CD4-positive, CD25-positive, alpha-beta regulatory T cell (primary cell): ENCODE measurements around the gene GOLGA6L1. TPM values are rescaled to one million over a fixed set of nuclear protein-coding genes. Genes with fewer than 3 reads are reported as not detected.
"Not testable (repeated sequence)": the region's sequence is repeated elsewhere in the genome, so short reads cannot be mapped to it uniquely, and the experiment has no call there.

Experiments
- ATAC-seq, 2 donors: fragments of 150-1000 bp; cut with Tn5 transposase; one replicate each; pipeline ENCODE4 v1.10.0; 2021; ENCODE audit warnings: low read depth in 2 of 2, moderate number of reproducible peaks in 2 of 2, moderate library complexity in 1 of 2
- DNase-seq, 3 donors: peaks; one replicate each; pipeline versions ENCODE4 v3.0.0 to v3.0.0-alpha.2; 2012 to 2022; ENCODE audit warnings: mixed read lengths in 1 of 3
- H3K27ac ChIP-seq: one replicate; pipeline ENCODE4 v1.7.0; 2013; ENCODE audit warnings: mild to moderate bottlenecking, low read length; ENCODE audit not compliant: insufficient read depth, poor library complexity, severe bottlenecking
- H3K27me3 ChIP-seq: one replicate; pipeline ENCODE4 v1.7.0; 2013; ENCODE audit warnings: low read length; ENCODE audit not compliant: control insufficient read depth, insufficient read depth
- H3K36me3 ChIP-seq: one replicate; pipeline ENCODE4 v1.7.0; 2013; ENCODE audit warnings: mild to moderate bottlenecking, low read length, moderate library complexity; ENCODE audit not compliant: control insufficient read depth, insufficient read depth
- H3K4me1 ChIP-seq: 2 replicates; pipeline ENCODE4 v1.7.0; 2013; ENCODE audit warnings: mild to moderate bottlenecking, low read length; ENCODE audit not compliant: insufficient read depth, control insufficient read depth, poor library complexity, severe bottlenecking
- H3K4me3 ChIP-seq: one replicate; pipeline ENCODE4 v1.7.0; 2013; ENCODE audit warnings: low read depth, mild to moderate bottlenecking, low read length, moderate library complexity
- H3K9me3 ChIP-seq, 2 experiments: 1 replicate in 1 of 2; 2 replicates in 1 of 2; pipeline ENCODE4 v1.7.0; 2013; ENCODE audit warnings: low read length in 2 of 2, mild to moderate bottlenecking in 1 of 2, moderate library complexity in 1 of 2; ENCODE audit not compliant: control insufficient read depth in 2 of 2
- H3K27ac Mint-ChIP-seq, 3 donors: one replicate each; pipeline ENCODE4 v1.8.0; 2020 to 2022; ENCODE audit warnings: mild to moderate bottlenecking in 3 of 3, mixed read lengths in 3 of 3, moderate library complexity in 2 of 3
- H3K27me3 Mint-ChIP-seq: one replicate; pipeline ENCODE4 v1.8.0; 2022; ENCODE audit warnings: mild to moderate bottlenecking, mixed read lengths
- H3K36me3 Mint-ChIP-seq: one replicate; pipeline ENCODE4 v1.8.0; 2020; ENCODE audit warnings: mixed read lengths
- H3K4me1 Mint-ChIP-seq, 4 donors: one replicate each; pipeline ENCODE4 v1.8.0; 2020 to 2022; ENCODE audit warnings: mixed read lengths in 4 of 4, mild to moderate bottlenecking in 1 of 4
- H3K4me3 Mint-ChIP-seq, 4 donors: one replicate each; pipeline ENCODE4 v1.8.0; 2020 to 2022; ENCODE audit warnings: mild to moderate bottlenecking in 4 of 4, mixed read lengths in 4 of 4, moderate library complexity in 3 of 4
- H3K9me3 Mint-ChIP-seq, 7 donors: one replicate each; pipeline ENCODE4 v1.8.0; 2020 to 2022; ENCODE audit warnings: mixed read lengths in 7 of 7, mild to moderate bottlenecking in 3 of 7, moderate library complexity in 2 of 7
- polyA plus RNA-seq, 4 donors: library from polyadenylated mRNA; unstranded; fragments of 300-500 nt; fragmentation: Illumina TruSeq; gene quantifications; one replicate each; pipeline ENCODE4 v1.2.3, GENCODE V29; 2021
- total RNA-seq: library from RNA; stranded (reverse); gene quantifications from one replicate; pipeline ENCODE4 v1.2.3, GENCODE V29; 2022

Gene GOLGA6L1
- total and polyA plus RNA-seq, 5 donors from 2014 or later, result not detected

GRCh38 chr15:23118208-23118607, 18.4 kb downstream of the GOLGA6L1 start:
- no peak overlapping the region for H3K27ac ChIP-seq
- H3K9me3 ChIP-seq, result no peaks in the 10 kb centered on the region
- no peak overlapping the region for H3K4me3 Mint-ChIP-seq
- H3K4me1 Mint-ChIP-seq, result no peaks in the 10 kb centered on the region
- H3K27me3 ChIP-seq, result peaks cover 2% of the 10 kb centered on the region
- no peak for DNase-seq
- H3K36me3 ChIP-seq, result no peaks in the 10 kb centered on the region
- no peaks in the 10 kb centered on the region for H3K4me1 ChIP-seq
- ATAC-seq, result no peak
- H3K36me3 Mint-ChIP-seq, result no peaks in the 10 kb centered on the region
- peaks cover 11% of the 10 kb centered on the region for H3K27me3 Mint-ChIP-seq
- H3K9me3 Mint-ChIP-seq, result peaks cover 0 to 2% (median 0%) of the 10 kb centered on the region in 7 donors
- H3K4me3 ChIP-seq, result no peak overlapping the region
- no peak overlapping the region for H3K27ac Mint-ChIP-seq

GRCh38 chr15:23095796-23096195, 40.8 kb downstream of the GOLGA6L1 start:
- Histone ChIP-seq H3K36me3 (no peaks in the 10 kb centered on the region), H3K27ac (no peak overlapping the region), H3K9me3 (no peaks in the 10 kb centered on the region), H3K27me3 (no peaks in the 10 kb centered on the region), H3K4me1 (no peaks in the 10 kb centered on the region), H3K4me3 (no peak overlapping the region)
- Mint-ChIP-seq H3K27ac (no peak overlapping the region), H3K36me3 (no peaks in the 10 kb centered on the region), H3K4me1 (no peaks in the 10 kb centered on the region), H3K27me3 (peaks cover 4% of the 10 kb centered on the region), H3K9me3 (no peaks in the 10 kb centered on the region), H3K4me3 (no peak overlapping the region)
- ATAC-seq (no peak), DNase-seq (no peak)

GRCh38 chr15:23083115-23083514, 53.5 kb downstream of the GOLGA6L1 start:
- H3K27me3 ChIP-seq, result no peaks in the 10 kb centered on the region
- H3K36me3 Mint-ChIP-seq, result no peaks in the 10 kb centered on the region
- ATAC-seq, result no peak
- no peak overlapping the region for H3K27ac Mint-ChIP-seq
- H3K4me1 Mint-ChIP-seq, result no peaks in the 10 kb centered on the region
- no peaks in the 10 kb centered on the region for H3K9me3 ChIP-seq
- no peak overlapping the region for H3K27ac ChIP-seq
- H3K9me3 Mint-ChIP-seq, result peaks cover 0 to under 1% (median 0%) of the 10 kb centered on the region in 7 donors
- peaks cover 4% of the 10 kb centered on the region for H3K27me3 Mint-ChIP-seq
- H3K36me3 ChIP-seq, result no peaks in the 10 kb centered on the region
- H3K4me1 ChIP-seq, result no peaks in the 10 kb centered on the region
- no peak overlapping the region for H3K4me3 ChIP-seq
- DNase-seq, result no peak
- H3K4me3 Mint-ChIP-seq, result no peak overlapping the region

GRCh38 chr15:23081996-23082737, 54.5 kb downstream of the GOLGA6L1 start:
- not testable (repeated sequence) for H3K27ac Mint-ChIP-seq, H3K4me3 Mint-ChIP-seq, H3K4me1 ChIP-seq, H3K36me3 ChIP-seq, H3K4me3 ChIP-seq, H3K27ac ChIP-seq, H3K27me3 Mint-ChIP-seq, H3K36me3 Mint-ChIP-seq, H3K27me3 ChIP-seq, H3K9me3 ChIP-seq, H3K9me3 Mint-ChIP-seq, DNase-seq, ATAC-seq, H3K4me1 Mint-ChIP-seq

GRCh38 chr15:23081271-23081670, 55.4 kb downstream of the GOLGA6L1 start:
- Histone ChIP-seq H3K9me3 (no peaks in the 10 kb centered on the region), H3K27me3 (no peaks in the 10 kb centered on the region), H3K36me3 (no peaks in the 10 kb centered on the region), H3K27ac (no peak overlapping the region), H3K4me1 (no peaks in the 10 kb centered on the region), H3K4me3 (no peak overlapping the region)
- DNase-seq (no peak), ATAC-seq (no peak)
- Mint-ChIP-seq H3K27me3 (peaks cover 4% of the 10 kb centered on the region), H3K4me3 (no peak overlapping the region), H3K4me1 (no peaks in the 10 kb centered on the region), H3K9me3 (peaks cover 0 to 2% (median 0%) of the 10 kb centered on the region in 7 donors), H3K27ac (no peak overlapping the region), H3K36me3 (no peaks in the 10 kb centered on the region)

- Histone ChIP-seq H3K27ac (no peak overlapping the region), H3K9me3 (no peaks in the 10 kb centered on the region), H3K4me3 (no peak overlapping the region), H3K27me3 (no peaks in the 10 kb centered on the region), H3K4me1 (no peaks in the 10 kb centered on the region), H3K36me3 (no peaks in the 10 kb centered on the region)
- Mint-ChIP-seq H3K4me3 (no peak overlapping the region), H3K4me1 (no peaks in the 10 kb centered on the region), H3K27ac (no peak overlapping the region), H3K27me3 (peaks cover 4% of the 10 kb centered on the region), H3K36me3 (no peaks in the 10 kb centered on the region), H3K9me3 (peaks cover 0 to 2% (median 0%) of the 10 kb centered on the region in 7 donors)
- ATAC-seq (no peak), DNase-seq (no peak)
These were observed 56.9 kb downstream of the GOLGA6L1 start for GRCh38 chr15:23079766-23080165.

Other genes starting within 250 kb of the GOLGA6L1 start
- gene CYFIP1, start 156.5 kb downstream of the GOLGA6L1 start, total RNA-seq, result 7.6 TPM
- gene CYFIP1, start 156.5 kb downstream of the GOLGA6L1 start, polyA plus RNA-seq, result 1 to 10 TPM; 1.1 to 3.1 (median 1.9) TPM
- gene TUBGCP5, start 97.3 kb downstream of the GOLGA6L1 start, total RNA-seq, result 20.2 TPM
- gene TUBGCP5, start 97.3 kb downstream of the GOLGA6L1 start, polyA plus RNA-seq, result 1 to 10 TPM; 5.0 to 9.3 (median 7.1) TPM
- gene GOLGA6L26, start 197.4 kb upstream of the GOLGA6L1 start, total RNA-seq, result not detected
- not detected for gene GOLGA6L26, start 197.4 kb upstream of the GOLGA6L1 start, polyA plus RNA-seq
- not detected for gene GOLGA8S, start 217.9 kb upstream of the GOLGA6L1 start, total RNA-seq
- not detected for gene GOLGA8S, start 217.9 kb upstream of the GOLGA6L1 start, polyA plus RNA-seq